Measurements from ENCODE around the gene THAP4. TPM values are rescaled to one million over a fixed set of nuclear protein-coding genes. Genes with fewer than 3 reads are reported as not detected.

THAP4 gene
- total RNA-seq, 2 experiments from 2014 or later = 45.1 to 48.9 TPM

DNA sequence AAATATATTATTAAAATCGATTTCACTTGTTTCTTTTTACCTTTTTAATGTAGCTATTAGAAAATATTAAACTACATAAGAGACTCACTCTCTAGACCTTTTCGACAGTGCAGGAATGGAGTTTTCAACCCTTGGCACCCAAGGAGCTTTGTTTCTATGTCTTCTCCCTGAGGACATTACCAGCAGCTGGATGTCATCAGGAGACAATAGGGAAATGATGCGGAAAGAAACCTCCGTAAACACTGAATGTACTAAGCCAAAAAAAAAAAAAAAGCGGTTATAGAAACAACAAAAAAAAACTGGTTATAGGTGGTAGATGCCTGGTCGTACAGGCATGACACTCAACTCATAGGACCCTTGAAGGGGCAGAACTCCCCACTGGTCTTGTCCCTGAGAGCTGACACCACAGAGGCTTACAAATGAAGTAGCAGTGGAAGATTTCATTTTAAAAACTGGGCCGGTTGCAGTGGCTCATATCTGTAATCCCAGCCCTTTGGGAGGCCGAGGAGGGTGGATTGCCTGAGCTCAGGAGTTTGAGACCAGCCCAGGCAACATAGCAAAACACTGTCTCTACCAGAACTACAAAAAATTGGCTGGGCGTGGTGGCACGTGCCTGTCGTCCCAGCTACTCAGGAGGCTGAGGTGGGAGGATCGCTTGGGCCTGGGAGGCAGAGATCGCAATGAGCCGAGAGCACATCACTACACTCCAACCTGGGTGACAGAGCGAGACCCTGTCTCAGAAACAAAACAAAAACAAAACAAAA is 23.8 kb downstream of the THAP4 start:
- H3K4me1 Mint-ChIP-seq (ENCODE audit: low read depth) = peaks cover 39% of the 10 kb centered on the region
- ChIA-PET POLR2A (interaction anchor here (0.6 to 1.1 kb wide), 2 partner anchors 21 to 416 kb away, joined by 4 read pairs; no protein-coding TSS in a partner anchor), CTCF (no interaction called here)
- ATAC-seq = no peak
- H3K9me3 Mint-ChIP-seq = no peaks in the 10 kb centered on the region
- TF ChIP-seq, protein P1, sequence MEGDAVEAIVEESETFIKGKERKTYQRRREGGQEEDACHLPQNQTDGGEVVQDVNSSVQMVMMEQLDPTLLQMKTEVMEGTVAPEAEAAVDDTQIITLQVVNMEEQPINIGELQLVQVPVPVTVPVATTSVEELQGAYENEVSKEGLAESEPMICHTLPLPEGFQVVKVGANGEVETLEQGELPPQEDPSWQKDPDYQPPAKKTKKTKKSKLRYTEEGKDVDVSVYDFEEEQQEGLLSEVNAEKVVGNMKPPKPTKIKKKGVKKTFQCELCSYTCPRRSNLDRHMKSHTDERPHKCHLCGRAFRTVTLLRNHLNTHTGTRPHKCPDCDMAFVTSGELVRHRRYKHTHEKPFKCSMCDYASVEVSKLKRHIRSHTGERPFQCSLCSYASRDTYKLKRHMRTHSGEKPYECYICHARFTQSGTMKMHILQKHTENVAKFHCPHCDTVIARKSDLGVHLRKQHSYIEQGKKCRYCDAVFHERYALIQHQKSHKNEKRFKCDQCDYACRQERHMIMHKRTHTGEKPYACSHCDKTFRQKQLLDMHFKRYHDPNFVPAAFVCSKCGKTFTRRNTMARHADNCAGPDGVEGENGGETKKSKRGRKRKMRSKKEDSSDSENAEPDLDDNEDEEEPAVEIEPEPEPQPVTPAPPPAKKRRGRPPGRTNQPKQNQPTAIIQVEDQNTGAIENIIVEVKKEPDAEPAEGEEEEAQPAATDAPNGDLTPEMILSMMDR (IDR thresholded peaks at IDR 0.05) = no peak
- H3K4me3 Mint-ChIP-seq = no peak overlapping the region
- H3K27ac Mint-ChIP-seq = no peak overlapping the region
- no peak for DNase-seq
- H3K27me3 Mint-ChIP-seq = no peaks in the 10 kb centered on the region
- H3K36me3 Mint-ChIP-seq (ENCODE audit: low read depth) = peaks cover 18% of the 10 kb centered on the region
- intact Hi-C loops (cut with micrococcal nuclease) = no loop called here

DNA sequence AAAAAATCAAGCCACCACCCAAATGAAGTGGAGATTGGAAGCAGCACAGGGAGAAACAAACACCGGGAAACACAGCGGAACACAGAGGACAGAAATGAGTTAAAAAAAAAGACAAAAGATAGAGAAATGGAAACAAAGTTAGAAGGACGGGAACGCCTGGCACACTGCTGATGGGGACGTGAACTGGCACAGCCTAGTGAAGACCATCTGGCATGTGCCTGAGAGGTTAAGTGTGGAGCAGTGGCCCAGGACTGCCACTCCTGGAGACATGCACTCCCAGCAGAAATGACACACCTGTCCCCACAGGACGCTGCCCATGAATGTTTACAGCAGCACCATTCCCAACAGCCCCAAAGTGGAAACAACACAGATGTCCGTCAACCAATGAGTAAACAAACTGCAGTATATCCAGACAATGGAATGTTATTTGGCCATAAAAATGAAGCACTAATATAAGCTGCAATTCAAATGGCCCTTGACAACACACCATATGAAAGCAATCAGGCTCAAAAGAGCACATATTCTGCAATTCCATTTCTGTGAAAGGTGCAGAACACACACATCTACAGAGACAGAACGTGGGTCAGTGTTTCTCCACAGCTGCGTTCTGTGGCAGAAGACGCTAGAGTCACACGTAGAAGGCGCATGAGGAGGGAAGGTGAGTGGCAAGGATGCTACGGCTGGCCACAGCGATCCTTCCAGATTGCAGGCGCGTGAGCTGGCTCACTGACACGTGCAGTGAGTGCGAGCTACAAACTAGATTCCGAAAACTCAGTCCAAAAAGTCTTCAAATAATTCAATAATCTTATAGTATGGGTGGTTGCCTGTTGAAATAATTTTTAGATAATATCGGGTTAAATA is 24.6 kb downstream of the THAP4 start:
- Mint-ChIP-seq H3K27ac (no peak overlapping the region), H3K27me3 (no peaks in the 10 kb centered on the region), H3K4me1 (ENCODE audit: low read depth) (peaks cover 32% of the 10 kb centered on the region), H3K4me3 (no peak overlapping the region), H3K36me3 (ENCODE audit: low read depth) (peaks cover 15% of the 10 kb centered on the region), H3K9me3 (no peaks in the 10 kb centered on the region)
- no peak for DNase-seq
- intact Hi-C loops (cut with micrococcal nuclease) = no loop called here
- ATAC-seq = no peak
- CTCF ChIA-PET = no interaction called here
- POLR2A ChIA-PET = interaction anchor here (0.6 to 1.1 kb wide), 2 partner anchors 21 to 415 kb away, joined by 4 read pairs; no protein-coding TSS in a partner anchor
- TF ChIP-seq, protein P1 (IDR thresholded peaks at IDR 0.05) = no peak

DNA sequence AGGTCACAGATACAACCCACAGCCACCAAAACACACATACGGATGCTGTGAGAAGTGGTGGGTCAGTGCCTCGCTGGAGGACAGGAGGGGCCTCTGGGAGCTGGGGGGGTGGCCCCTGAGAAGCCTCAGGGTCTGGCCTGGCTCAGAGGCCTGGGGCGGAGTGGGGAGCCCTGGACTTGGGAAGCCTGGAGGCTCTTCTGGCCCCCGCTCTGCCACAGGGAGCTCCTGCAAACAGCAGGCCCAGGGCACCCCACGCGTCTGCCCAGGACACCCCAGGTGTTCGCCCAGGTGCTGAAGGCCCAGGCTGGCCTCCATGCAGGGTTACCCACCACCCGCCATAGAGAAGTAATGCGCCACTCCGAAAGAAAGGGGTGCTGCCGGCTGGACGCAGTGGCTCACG is 25.9 kb downstream of the THAP4 start:
- TF ChIP-seq, protein P1 (IDR thresholded peaks at IDR 0.05) = no peak
- H3K9me3 Mint-ChIP-seq = no peaks in the 10 kb centered on the region
- intact Hi-C loops (cut with micrococcal nuclease) = no loop called here
- no peaks in the 10 kb centered on the region for H3K27me3 Mint-ChIP-seq
- ChIA-PET CTCF (interaction anchor here (1.2 to 1.3 kb wide), 2 partner anchors 13 to 103 kb away, joined by 5 to 6 read pairs; partner anchors contain the start of gene STK25), POLR2A (no interaction called here)
- H3K27ac Mint-ChIP-seq = no peak overlapping the region
- H3K4me3 Mint-ChIP-seq = peak overlapping the region; percentile 50
- ATAC-seq = no peak
- H3K36me3 Mint-ChIP-seq (ENCODE audit: low read depth) = peaks cover 11% of the 10 kb centered on the region
- DNase-seq = no peak
- peaks cover 25% of the 10 kb centered on the region for H3K4me1 Mint-ChIP-seq (ENCODE audit: low read depth)

DNA sequence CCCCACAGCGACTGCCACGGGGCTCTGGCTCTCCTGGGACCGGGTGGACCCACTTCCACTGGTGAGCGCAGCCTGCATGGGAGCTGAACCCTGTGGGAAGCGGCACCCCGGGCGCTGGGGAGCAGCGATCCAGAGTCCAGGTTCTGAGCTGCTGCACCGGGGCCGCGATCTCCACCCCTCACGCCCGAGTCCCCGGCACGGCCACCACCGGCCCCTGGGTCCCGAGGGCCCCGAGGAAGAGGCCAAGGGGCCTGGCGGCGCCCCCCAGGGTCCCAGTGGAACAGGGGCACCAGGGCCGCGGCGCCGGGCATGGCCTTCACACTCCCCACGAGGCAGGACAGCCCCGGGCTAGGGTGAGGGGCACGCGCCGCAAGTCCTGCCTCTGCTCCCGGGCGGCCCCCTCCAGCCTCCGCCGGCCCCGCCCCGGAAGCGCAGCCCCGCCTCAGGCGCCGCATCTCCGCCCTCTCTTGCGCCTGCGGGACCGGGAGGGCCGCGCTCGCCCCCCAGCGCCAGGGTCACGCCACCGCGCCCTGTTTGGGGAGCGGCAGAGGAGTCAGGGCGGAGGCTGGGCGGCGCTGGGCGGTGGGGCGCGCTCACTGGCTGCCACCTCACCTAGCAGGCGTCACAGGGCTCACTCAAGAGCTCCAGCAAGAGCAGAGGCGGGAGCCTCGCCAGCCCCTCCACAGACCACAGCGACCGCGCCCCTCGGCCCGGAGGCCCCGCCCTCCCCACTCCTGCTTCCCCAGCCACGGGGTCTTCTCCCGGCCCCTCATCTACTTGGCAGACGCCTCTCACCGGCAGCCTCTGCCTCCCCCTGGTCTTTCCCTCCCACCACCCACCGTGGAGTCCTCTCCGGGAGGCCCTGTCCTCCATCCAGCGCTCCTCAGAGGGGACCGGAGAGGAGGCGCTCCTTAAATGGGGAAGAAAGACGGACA is 26.8 kb downstream of the THAP4 start:
- Mint-ChIP-seq H3K4me1 (ENCODE audit: low read depth) (peaks cover 21% of the 10 kb centered on the region), H3K9me3 (no peaks in the 10 kb centered on the region), H3K27ac (peak overlapping the region; percentile 82), H3K4me3 (peak overlapping the region; percentile 61), H3K27me3 (no peaks in the 10 kb centered on the region), H3K36me3 (ENCODE audit: low read depth) (peaks cover 8% of the 10 kb centered on the region)
- TF ChIP-seq, protein P1 (IDR thresholded peaks at IDR 0.05) = peak; percentile 59
- CTCF ChIA-PET = interaction anchor here (0.7 to 1.7 kb wide), 7 partner anchors 12 to 268 kb away, joined by 3 to 7 read pairs (median 5); partner anchors contain the start of genes ATG4B and STK25
- intact Hi-C loops (cut with micrococcal nuclease) = no loop called here
- DNase-seq (peak; percentile 96), ATAC-seq (peak; percentile 100)
- POLR2A ChIA-PET = interaction anchor here (0.6 to 1.3 kb wide), 3 partner anchors 8 to 294 kb away, joined by 3 read pairs; no protein-coding TSS in a partner anchor
